ENCODE measurements around the gene TRPT1.

TRPT1 gene

GRCh38 chr11:64225608-64226506 lies at the start of gene TRPT1, which contains the start of gene NUDT22:
Gene TRPT1 (minus strand): TSS chr11:64226186. CDS start chr11:64225860, 326 bp downstream.
Gene NUDT22 (plus strand): TSS chr11:64226274. CDS start chr11:64226653, 379 bp downstream.
- peak; percentile 74 to 79 for DNase-seq

- DNase-seq = no peak
Measured at GRCh38 chr11:64275031-64275800, 49.2 kb upstream of the TRPT1 start.

- peak; percentile 95 to 97 for DNase-seq
Measured at GRCh38 chr11:64269540-64270220, 43.7 kb upstream of the TRPT1 start.

GRCh38 chr11:64268893-64269539 lies 43.0 kb upstream of the TRPT1 start:
- DNase-seq = peak in 1 of 2 donors; percentile 79

- DNase-seq = no peak
Measured at GRCh38 chr11:64268025-64268892, 42.3 kb upstream of the TRPT1 start.

- no peak for DNase-seq
Measured at GRCh38 chr11:64267207-64267945, 41.4 kb upstream of the TRPT1 start.

- no peak for DNase-seq
Measured at GRCh38 chr11:64266339-64266738, 40.4 kb upstream of the TRPT1 start.

- DNase-seq = no peak
Measured at GRCh38 chr11:64265176-64266160, 39.5 kb upstream of the TRPT1 start.

GRCh38 chr11:64264371-64264852 lies 38.4 kb upstream of the TRPT1 start:
- DNase-seq = no peak

- DNase-seq = no peak
Measured at GRCh38 chr11:64263947-64264317, 37.9 kb upstream of the TRPT1 start.

- no peak for DNase-seq
Measured at GRCh38 chr11:64263021-64263946, 37.3 kb upstream of the TRPT1 start.

GRCh38 chr11:64262271-64263002 lies 36.5 kb upstream of the TRPT1 start:
- no peak for DNase-seq

GRCh38 chr11:64261556-64262080 lies 35.6 kb upstream of the TRPT1 start:
- DNase-seq = no peak

- DNase-seq = no peak
Measured at GRCh38 chr11:64260147-64260708, 34.2 kb upstream of the TRPT1 start.

- DNase-seq = no peak
Measured at GRCh38 chr11:64259533-64260067, 33.6 kb upstream of the TRPT1 start.

GRCh38 chr11:64258946-64259532 lies 33.1 kb upstream of the TRPT1 start:
- DNase-seq = no peak
